Measurements from ENCODE around the gene LRMDA. TPM values are rescaled to one million over a fixed set of nuclear protein-coding genes. Genes with fewer than 3 reads are reported as not detected.

LRMDA gene
- total RNA-seq, 1 donor from 2014 or later, result 19.4 TPM

DNA sequence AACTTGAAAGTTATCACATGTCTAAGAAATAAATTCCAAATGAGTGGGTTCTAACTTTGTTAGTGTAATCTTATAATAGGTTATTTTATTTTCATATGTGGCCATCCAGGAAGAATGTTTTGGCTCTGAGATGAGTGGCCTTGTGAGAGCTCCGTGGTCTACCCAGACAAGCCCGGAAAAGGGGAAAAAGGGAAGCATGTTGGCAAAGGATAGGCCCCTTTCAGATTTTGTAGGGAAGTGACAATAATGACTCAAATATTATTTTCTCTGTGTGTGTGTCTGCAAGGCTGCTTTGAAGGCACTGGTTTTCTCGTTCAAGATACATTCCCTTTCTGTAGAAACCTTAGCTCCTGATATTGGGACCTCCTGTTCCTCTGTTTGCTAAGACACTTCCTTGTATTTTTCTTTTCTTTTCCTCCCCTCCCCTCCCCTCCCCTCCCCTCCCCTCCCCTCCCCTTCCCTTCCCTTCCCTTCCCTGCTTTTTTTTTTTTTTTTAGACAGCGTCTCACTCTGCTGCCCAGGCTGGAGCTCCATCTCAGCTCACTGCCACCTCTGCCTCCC lies 240.8 kb downstream of the LRMDA start:
- no peak overlapping the region for H3K4me3 Mint-ChIP-seq (ENCODE audit: unreplicated experiment)
- H3K27me3 Mint-ChIP-seq (ENCODE audit: unreplicated experiment), result peaks cover 3% of the 10 kb centered on the region
- H3K9me3 Mint-ChIP-seq (ENCODE audit: unreplicated experiment), result no peaks in the 10 kb centered on the region
- H3K36me3 Mint-ChIP-seq (ENCODE audit: low read depth, unreplicated experiment), result no peaks in the 10 kb centered on the region
- H3K4me1 Mint-ChIP-seq (ENCODE audit: unreplicated experiment), result peaks cover 31% of the 10 kb centered on the region
- H3K27ac Mint-ChIP-seq (ENCODE audit: unreplicated experiment), result no peak overlapping the region
- no peak for DNase-seq (ENCODE audit: low spot score)
- TF ChIP-seq, protein P1, sequence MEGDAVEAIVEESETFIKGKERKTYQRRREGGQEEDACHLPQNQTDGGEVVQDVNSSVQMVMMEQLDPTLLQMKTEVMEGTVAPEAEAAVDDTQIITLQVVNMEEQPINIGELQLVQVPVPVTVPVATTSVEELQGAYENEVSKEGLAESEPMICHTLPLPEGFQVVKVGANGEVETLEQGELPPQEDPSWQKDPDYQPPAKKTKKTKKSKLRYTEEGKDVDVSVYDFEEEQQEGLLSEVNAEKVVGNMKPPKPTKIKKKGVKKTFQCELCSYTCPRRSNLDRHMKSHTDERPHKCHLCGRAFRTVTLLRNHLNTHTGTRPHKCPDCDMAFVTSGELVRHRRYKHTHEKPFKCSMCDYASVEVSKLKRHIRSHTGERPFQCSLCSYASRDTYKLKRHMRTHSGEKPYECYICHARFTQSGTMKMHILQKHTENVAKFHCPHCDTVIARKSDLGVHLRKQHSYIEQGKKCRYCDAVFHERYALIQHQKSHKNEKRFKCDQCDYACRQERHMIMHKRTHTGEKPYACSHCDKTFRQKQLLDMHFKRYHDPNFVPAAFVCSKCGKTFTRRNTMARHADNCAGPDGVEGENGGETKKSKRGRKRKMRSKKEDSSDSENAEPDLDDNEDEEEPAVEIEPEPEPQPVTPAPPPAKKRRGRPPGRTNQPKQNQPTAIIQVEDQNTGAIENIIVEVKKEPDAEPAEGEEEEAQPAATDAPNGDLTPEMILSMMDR (IDR thresholded peaks at IDR 0.05; ENCODE audit: unreplicated experiment), result no peak

DNA sequence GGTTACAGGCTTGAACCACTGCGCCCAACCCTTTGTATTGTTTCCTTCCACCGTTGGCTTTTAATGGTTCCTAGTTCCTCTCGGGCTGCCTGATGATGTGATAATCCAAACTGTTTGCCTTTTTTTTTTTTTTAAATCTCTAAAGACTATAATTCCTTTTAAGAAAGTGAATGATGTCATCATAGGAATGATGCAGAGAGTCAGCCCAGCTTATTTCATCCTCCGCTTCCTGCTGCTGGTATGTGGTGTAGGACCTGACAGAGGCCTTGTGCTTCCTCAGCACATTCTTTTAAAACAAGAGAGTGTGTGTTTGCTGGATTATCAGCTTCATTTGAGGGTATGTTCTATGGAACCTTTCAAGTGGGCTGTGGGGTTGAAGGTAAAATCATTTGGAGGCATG lies 241.4 kb downstream of the LRMDA start:
- no peak for DNase-seq (ENCODE audit: low spot score)
- no peaks in the 10 kb centered on the region for H3K9me3 Mint-ChIP-seq (ENCODE audit: unreplicated experiment)
- H3K36me3 Mint-ChIP-seq (ENCODE audit: low read depth, unreplicated experiment), result no peaks in the 10 kb centered on the region
- no peak overlapping the region for H3K27ac Mint-ChIP-seq (ENCODE audit: unreplicated experiment)
- TF ChIP-seq, protein P1 (IDR thresholded peaks at IDR 0.05; ENCODE audit: unreplicated experiment), result no peak
- peaks cover 31% of the 10 kb centered on the region for H3K4me1 Mint-ChIP-seq (ENCODE audit: unreplicated experiment)
- H3K4me3 Mint-ChIP-seq (ENCODE audit: unreplicated experiment), result no peak overlapping the region
- peaks cover 3% of the 10 kb centered on the region for H3K27me3 Mint-ChIP-seq (ENCODE audit: unreplicated experiment)

DNA sequence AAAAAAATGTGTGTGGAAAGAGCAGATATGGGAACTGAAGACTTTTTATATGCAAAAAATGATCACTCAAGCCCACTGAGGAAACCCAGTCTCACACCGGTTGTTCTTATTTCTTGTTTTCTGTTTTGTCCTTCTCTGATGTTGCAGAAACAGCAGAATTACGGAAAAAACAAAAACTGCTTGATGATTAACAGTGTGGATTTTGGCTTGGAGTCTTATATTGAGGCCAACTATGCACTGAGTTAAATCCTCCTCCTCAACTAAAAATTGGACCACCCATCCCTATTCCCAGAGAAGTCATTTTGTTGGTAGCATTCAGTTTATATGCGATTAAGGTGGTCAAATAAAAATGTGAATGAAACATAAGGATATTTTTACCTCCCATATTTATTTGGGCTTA lies 246.1 kb downstream of the LRMDA start:
- H3K4me3 Mint-ChIP-seq (ENCODE audit: unreplicated experiment), result no peak overlapping the region
- H3K36me3 Mint-ChIP-seq (ENCODE audit: low read depth, unreplicated experiment), result no peaks in the 10 kb centered on the region
- DNase-seq (ENCODE audit: low spot score), result no peak
- TF ChIP-seq, protein P1 (IDR thresholded peaks at IDR 0.05; ENCODE audit: unreplicated experiment), result no peak
- peaks cover 1% of the 10 kb centered on the region for H3K27me3 Mint-ChIP-seq (ENCODE audit: unreplicated experiment)
- H3K9me3 Mint-ChIP-seq (ENCODE audit: unreplicated experiment), result no peaks in the 10 kb centered on the region
- no peak overlapping the region for H3K27ac Mint-ChIP-seq (ENCODE audit: unreplicated experiment)
- H3K4me1 Mint-ChIP-seq (ENCODE audit: unreplicated experiment), result peaks cover 27% of the 10 kb centered on the region

DNA sequence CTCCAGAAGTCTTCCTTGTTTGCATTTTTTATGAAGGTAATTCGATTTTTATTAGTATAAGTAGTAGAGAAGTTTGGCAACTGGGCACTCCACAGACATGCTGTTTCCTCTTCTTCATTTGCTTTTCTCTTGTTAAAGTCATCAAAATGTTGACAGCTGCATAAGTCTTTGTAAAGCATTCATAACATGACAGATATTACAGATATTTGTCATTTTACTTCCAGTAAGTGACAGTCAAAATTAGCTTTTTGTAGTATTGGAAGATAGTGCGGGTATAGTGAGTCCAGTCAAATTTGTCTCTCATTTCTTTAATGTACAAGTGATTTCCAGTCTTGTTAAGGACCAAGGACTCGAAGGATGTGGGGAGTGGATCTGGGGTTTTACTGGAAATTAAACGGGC lies 247.1 kb downstream of the LRMDA start:
- Mint-ChIP-seq H3K4me3 (ENCODE audit: unreplicated experiment) (no peak overlapping the region), H3K9me3 (ENCODE audit: unreplicated experiment) (no peaks in the 10 kb centered on the region), H3K27ac (ENCODE audit: unreplicated experiment) (no peak overlapping the region), H3K36me3 (ENCODE audit: low read depth, unreplicated experiment) (no peaks in the 10 kb centered on the region), H3K27me3 (ENCODE audit: unreplicated experiment) (peaks cover 1% of the 10 kb centered on the region), H3K4me1 (ENCODE audit: unreplicated experiment) (peaks cover 19% of the 10 kb centered on the region)
- TF ChIP-seq, protein P1 (IDR thresholded peaks at IDR 0.05; ENCODE audit: unreplicated experiment), result no peak
- no peak for DNase-seq (ENCODE audit: low spot score)

DNA sequence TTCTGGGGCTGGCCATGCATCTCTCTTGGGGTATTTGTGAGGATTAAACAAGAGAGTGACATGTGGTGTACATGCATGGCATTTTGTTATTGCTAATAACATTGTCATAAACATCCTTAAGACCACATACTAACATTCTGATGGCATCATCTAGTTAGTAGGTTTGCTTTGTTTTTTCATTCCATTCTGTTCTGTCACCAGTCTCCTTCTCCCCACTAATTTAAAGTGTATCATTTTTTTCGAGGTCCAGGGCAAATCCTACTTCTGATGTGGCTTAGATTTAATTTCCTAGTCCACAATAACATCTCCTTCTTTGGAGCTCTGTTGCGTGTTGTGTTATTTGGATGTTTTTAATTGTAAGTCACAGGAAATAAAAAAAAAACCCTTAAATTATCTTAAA lies 248.1 kb downstream of the LRMDA start:
- H3K27me3 Mint-ChIP-seq (ENCODE audit: unreplicated experiment), result no peaks in the 10 kb centered on the region
- DNase-seq (ENCODE audit: low spot score), result no peak

More for the DNA sequence above, 248.1 kb downstream of the LRMDA start:
- TF ChIP-seq, protein P1 (IDR thresholded peaks at IDR 0.05; ENCODE audit: unreplicated experiment), result no peak
- no peak overlapping the region for H3K27ac Mint-ChIP-seq (ENCODE audit: unreplicated experiment)
- no peaks in the 10 kb centered on the region for H3K9me3 Mint-ChIP-seq (ENCODE audit: unreplicated experiment)
- no peaks in the 10 kb centered on the region for H3K36me3 Mint-ChIP-seq (ENCODE audit: low read depth, unreplicated experiment)
- H3K4me3 Mint-ChIP-seq (ENCODE audit: unreplicated experiment), result no peak overlapping the region
- peaks cover 11% of the 10 kb centered on the region for H3K4me1 Mint-ChIP-seq (ENCODE audit: unreplicated experiment)
